HepG2 (cell line): ENCODE data around the gene FUOM. TPM values are rescaled to one million over a fixed set of nuclear protein-coding genes. Genes with fewer than 3 reads are reported as not detected.

ENCODE experiments used
- ATAC-seq: fragments of 200-7000 bp; cut with Tn5 transposase; 3 replicates; pipeline ENCODE4 v1.9.1; 2020; ENCODE audit warnings: mild to moderate bottlenecking, moderate library complexity
- BruUV-seq: library from RNA; stranded (reverse); fragments of 400-500 nt; replicated peaks from 2 replicates; lab custom pipeline; 2021; lab: Mats Ljungman, UMichigan
- CTCF ChIA-PET: fragments of 300-600 bp; formaldehyde crosslinking; extraction: SDS; loops from one replicate; lab custom pipeline; 2021; ENCODE audit warnings: low total read pairs, inconsistent platforms, low intra/inter-chr PET ratio; lab: Yijun Ruan, JAX
- POLR2A ChIA-PET: fragments of 350-600 bp; sonication (Branson Sonifier 250); formaldehyde crosslinking; loops from one replicate; lab custom pipeline; 2020; ENCODE audit warnings: antibody characterized with exemption, inconsistent platforms; lab: Yijun Ruan, JAX
- DNase-seq: peaks from one replicate; pipeline ENCODE4 v3.0.0-alpha.2; 2015; ENCODE audit warnings: low spot score
- FAIRE-seq: peaks from 3 replicates; lab custom pipeline; 2011; peaks lifted over from hg19 to GRCh38; lab: Jason Lieb, UNC
- H2AFZ ChIP-seq: one replicate; pipeline ENCODE4 v1.6.1; 2011; ENCODE audit warnings: low read length, inconsistent platforms
- H3K27ac ChIP-seq: fragments of 300-600 bp; 3 replicates; pipeline ENCODE4 v1.8.0; 2011; ENCODE audit warnings: mixed run types, mild to moderate bottlenecking, mixed read lengths, low read length, inconsistent platforms; ENCODE audit not compliant: insufficient read depth; ENCODE audit errors: extremely low read length
- H3K27me3 ChIP-seq, 2 experiments: fragments of 200-600 bp in 1 of 2; 2 replicates in 1 of 2; 3 replicates in 1 of 2; pipeline versions ENCODE4 v1.6.0 to v1.8.0; 2011; ENCODE audit warnings: low read length in 2 of 2, mild to moderate bottlenecking in 2 of 2, moderate library complexity in 2 of 2, inconsistent platforms in 1 of 2; ENCODE audit not compliant: insufficient read depth in 2 of 2, control insufficient read depth in 1 of 2
- H3K36me3 ChIP-seq, 2 experiments: fragments of 200-600 bp in 1 of 2; replicated peaks in 1 of 2; 2 replicates in 1 of 2; 3 replicates in 1 of 2; pipeline versions ENCODE4 v1.5.1 to v1.8.0; 2011; ENCODE audit warnings: low read length in 2 of 2, inconsistent platforms in 1 of 2; ENCODE audit not compliant: insufficient read depth in 2 of 2, control insufficient read depth in 1 of 2
- H3K4me1 ChIP-seq: 2 replicates; pipeline ENCODE4 v1.5.1; 2012; ENCODE audit warnings: low read length, inconsistent platforms; ENCODE audit not compliant: insufficient read depth
- H3K4me2 ChIP-seq: 2 replicates; pipeline ENCODE4 v1.6.0; 2011; ENCODE audit warnings: low read depth, low read length, inconsistent platforms
- H3K4me3 ChIP-seq, 3 experiments: fragments of 200-600 bp in 1 of 3; sonication (generic), shearing (Covaris generic) in 1 of 3; replicated peaks in 1 of 3; 2 replicates each; pipeline ENCODE4 v1.5.1; 2011 to 2016; ENCODE audit warnings: low read length in 3 of 3, inconsistent platforms in 2 of 3, low read depth in 2 of 3, mild to moderate bottlenecking in 2 of 3, control low read depth in 1 of 3, mixed read lengths in 1 of 3; ENCODE audit not compliant: insufficient read depth in 1 of 3
- H3K79me2 ChIP-seq: one replicate; pipeline ENCODE4 v1.6.1; 2011; ENCODE audit warnings: low read length, inconsistent platforms; ENCODE audit not compliant: insufficient read depth
- H3K9ac ChIP-seq: 2 replicates; pipeline ENCODE4 v1.6.0; 2011; ENCODE audit warnings: mild to moderate bottlenecking, low read depth, low read length, inconsistent platforms; ENCODE audit not compliant: insufficient read depth
- H3K9me3 ChIP-seq: 2 replicates; pipeline ENCODE4 v1.5.1; 2012; ENCODE audit warnings: mild to moderate bottlenecking, low read length
- H4K20me1 ChIP-seq: 2 replicates; pipeline ENCODE4 v1.6.0; 2011; ENCODE audit warnings: inconsistent platforms, mild to moderate bottlenecking, low read length, moderate library complexity; ENCODE audit not compliant: insufficient read depth
- EED ChIP-seq: sonication (generic); formaldehyde crosslinking; IDR thresholded peaks from 2 replicates; pipeline ENCODE4 v1.5.0; 2020; ENCODE audit warnings: mild to moderate bottlenecking, missing genetic modification reagents
- FOXA1 ChIP-seq, 2 experiments: fragments of 450-650 bp in 1 of 2; sonication (generic) in 1 of 2; formaldehyde crosslinking in 1 of 2; IDR thresholded peaks; 2 replicates each; pipeline versions ENCODE4 v1.4.0 to v1.6.1; 2016 to 2020; ENCODE audit warnings: missing genetic modification reagents in 1 of 2
- KLF6 ChIP-seq: IDR thresholded peaks from 2 replicates; pipeline ENCODE4 v1.8.0; 2016; ENCODE audit warnings: missing biosample characterization, missing genetic modification reagents
- PTBP1 ChIP-seq: fragments of 200-400 bp; formaldehyde crosslinking; IDR thresholded peaks from 2 replicates; pipeline ENCODE4 v1.6.1; 2018; ENCODE audit warnings: low read length, low read depth; ENCODE audit not compliant: poor library complexity, severe bottlenecking
- SIX1 ChIP-seq: sonication (generic); formaldehyde crosslinking; IDR thresholded peaks from 2 replicates; pipeline ENCODE4 v1.4.0; 2020; ENCODE audit warnings: missing genetic modification reagents, borderline replicate concordance
- ZFP41 ChIP-seq: sonication (generic); formaldehyde crosslinking; IDR thresholded peaks from 2 replicates; pipeline ENCODE4 v1.4.0; 2020; ENCODE audit warnings: mild to moderate bottlenecking, missing genetic modification reagents, borderline replicate concordance
- ZMAT3 ChIP-seq: sonication (generic); formaldehyde crosslinking; conservative IDR thresholded peaks from 2 replicates; pipeline ENCODE4 v1.7.0; 2021; ENCODE audit warnings: missing genetic modification reagents
- ZNF205 ChIP-seq: IDR thresholded peaks from 2 replicates; pipeline ENCODE4 v1.6.1; 2018; ENCODE audit warnings: missing biosample characterization, missing genetic modification reagents
- ZNF207 ChIP-seq: fragments of 450-650 bp; IDR thresholded peaks from 2 replicates; pipeline ENCODE4 v1.6.1; 2016; ENCODE audit warnings: antibody characterized with exemption, borderline replicate concordance
- ZNF33B ChIP-seq: sonication (generic); formaldehyde crosslinking; IDR thresholded peaks from 2 replicates; pipeline ENCODE4 v1.5.1; 2020; ENCODE audit warnings: mild to moderate bottlenecking, missing genetic modification reagents
- ZNF432 ChIP-seq: sonication (generic); formaldehyde crosslinking; IDR thresholded peaks from 2 replicates; pipeline ENCODE4 v1.5.0; 2020; ENCODE audit warnings: missing genetic modification reagents, mild to moderate bottlenecking, borderline replicate concordance
- ZNF460 ChIP-seq: sonication (generic); formaldehyde crosslinking; IDR thresholded peaks from 2 replicates; pipeline ENCODE4 v1.5.1; 2020; ENCODE audit warnings: missing genetic modification reagents, mild to moderate bottlenecking, borderline replicate concordance
- ZNF570 ChIP-seq: sonication (generic); formaldehyde crosslinking; IDR thresholded peaks from 2 replicates; pipeline ENCODE4 v1.4.0; 2020; ENCODE audit warnings: mild to moderate bottlenecking, missing genetic modification reagents, borderline replicate concordance
- ZNF780A ChIP-seq: sonication (generic); formaldehyde crosslinking; IDR thresholded peaks from 2 replicates; pipeline ENCODE4 v1.8.0; 2022; ENCODE audit warnings: mild to moderate bottlenecking, missing genetic modification reagents, moderate library complexity
- WGBS: methylation state at CpG from one replicate; pipeline ENCODE4 v1.1.6; 2017; ENCODE audit warnings: low lambda C conversion rate; 5-methylcytosine and 5-hydroxymethylcytosine counted together
- in situ Hi-C: cut with HindIII; loops from 2 replicates; pipeline ENCODE4 v1.10.0; 2017; ENCODE audit warnings: low pct_unique_long_range_greater_than_20kb; ENCODE audit not compliant: extremely low pct_ligation_motif_present
- intact Hi-C: fragments of 100-400 bp; cut with micrococcal nuclease; formaldehyde crosslinking; loops from one replicate; pipeline ENCODE4 v1.10.0; 2022; ENCODE audit not compliant: unreplicated experiment
- polyA plus RNA-seq, 8 experiments: library from polyadenylated mRNA; depleted of rRNA in 3 of 8; stranded (reverse) in 7 of 8; unstranded in 1 of 8; fragments of >200 nt; fragmentation: Illumina TruSeq in 4 of 8; extraction: Trizol in 4 of 8; gene quantifications; 2 replicates each; pipeline versions ENCODE4 v1.2.1 to v1.2.3, GENCODE V29; 2011 to 2016; ENCODE audit warnings: low read depth in 4 of 8, missing spikeins in 1 of 8, mixed read lengths in 1 of 8; ENCODE audit not compliant: insufficient read depth in 1 of 8
- total RNA-seq, 5 experiments: library from RNA; depleted of rRNA; stranded (reverse); fragments of >200 nt; fragmentation: Illumina TruSeq; extraction: Trizol; gene quantifications; 2 replicates each; pipeline ENCODE4 v1.2.3, GENCODE V29; 2016; ENCODE audit warnings: low read depth in 1 of 5
- TF ChIP-seq, protein P1 (sequence below): sonication (generic); formaldehyde crosslinking; IDR thresholded peaks from 2 replicates; pipeline ENCODE4 v1.4.0; 2020; ENCODE audit warnings: mild to moderate bottlenecking, missing genetic modification reagents, borderline replicate concordance
- TF ChIP-seq, protein P2 (sequence below): sonication (generic); formaldehyde crosslinking; IDR thresholded peaks from 2 replicates; pipeline ENCODE4 v1.4.0; 2020; ENCODE audit warnings: missing genetic modification reagents, borderline replicate concordance
- TF ChIP-seq, protein P3 (sequence below): IDR thresholded peaks from 2 replicates; pipeline ENCODE4 v1.6.1; 2016

FUOM gene
- total and polyA plus RNA-seq, 2 of the 13 experiments (the other 11 are each of a cell fraction or from before 2014, with no cell fraction given): 27.5 to 60.4 TPM

DNA sequence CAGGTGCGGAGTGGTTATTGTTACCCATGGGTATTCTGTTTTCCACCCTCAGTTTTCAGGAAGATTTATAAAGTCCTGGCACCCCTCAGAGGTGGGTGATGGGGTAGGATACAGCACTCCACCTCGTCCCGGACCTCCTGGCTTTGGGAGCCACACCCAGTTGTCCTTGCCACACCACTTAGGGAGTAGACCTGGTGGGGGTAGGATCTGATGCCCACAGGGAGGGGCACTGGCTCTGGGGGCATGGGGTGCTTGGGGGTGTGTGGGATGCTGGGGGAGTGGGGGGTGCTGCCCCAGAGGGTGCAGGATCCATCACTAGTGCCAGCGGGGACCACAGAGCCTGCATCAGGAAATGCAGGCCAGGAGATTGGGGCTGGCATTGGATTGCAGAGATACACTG is 44.6 kb downstream of the FUOM start:
- ChIA-PET POLR2A (no interaction called here), CTCF (interaction anchor here (0.6 kb wide), 1 partner anchor 16 kb away, joined by 3 read pairs; no protein-coding TSS in a partner anchor)
- peaks cover 9% of the 10 kb centered on the region; the same call in 1 of the 2 replicates for H3K4me1 ChIP-seq
- FAIRE-seq: no peak
- no peaks in the 10 kb centered on the region; a peak in 1 of 5 replicates for H3K27me3 ChIP-seq
- no peak overlapping the region for H2AFZ ChIP-seq
- BruUV-seq: no TSS peak
- H3K9me3 ChIP-seq: no peaks in the 10 kb centered on the region
- no peak for DNase-seq
- WGBS: 93% methylated on average over 4 of the region's 4 CpGs
- peaks cover 14 to 33% of the 10 kb centered on the region in 2 experiments; a peak in 4 of 5 replicates for H3K36me3 ChIP-seq
- no peak overlapping the region for H3K4me2 ChIP-seq
- intact Hi-C loops (no loop called here), in situ Hi-C loops (no loop called here)
- H3K27ac ChIP-seq: no peak overlapping the region
- H3K4me3 ChIP-seq: no peak overlapping the region
- no peak for TF ChIP-seq KLF6 (CRISPR knock-in tag)
- TF ChIP-seq EED (CRISPR knock-in tag): no peak
- TF ChIP-seq ZNF780A: no peak
- no peak for TF ChIP-seq SIX1 (CRISPR knock-in tag)
- no peak for TF ChIP-seq ZNF33B (CRISPR knock-in tag)
- TF ChIP-seq ZNF570: no peak
- TF ChIP-seq PTBP1: no peak
- no peak for TF ChIP-seq ZNF460 (CRISPR knock-in tag)
- TF ChIP-seq, protein P1, sequence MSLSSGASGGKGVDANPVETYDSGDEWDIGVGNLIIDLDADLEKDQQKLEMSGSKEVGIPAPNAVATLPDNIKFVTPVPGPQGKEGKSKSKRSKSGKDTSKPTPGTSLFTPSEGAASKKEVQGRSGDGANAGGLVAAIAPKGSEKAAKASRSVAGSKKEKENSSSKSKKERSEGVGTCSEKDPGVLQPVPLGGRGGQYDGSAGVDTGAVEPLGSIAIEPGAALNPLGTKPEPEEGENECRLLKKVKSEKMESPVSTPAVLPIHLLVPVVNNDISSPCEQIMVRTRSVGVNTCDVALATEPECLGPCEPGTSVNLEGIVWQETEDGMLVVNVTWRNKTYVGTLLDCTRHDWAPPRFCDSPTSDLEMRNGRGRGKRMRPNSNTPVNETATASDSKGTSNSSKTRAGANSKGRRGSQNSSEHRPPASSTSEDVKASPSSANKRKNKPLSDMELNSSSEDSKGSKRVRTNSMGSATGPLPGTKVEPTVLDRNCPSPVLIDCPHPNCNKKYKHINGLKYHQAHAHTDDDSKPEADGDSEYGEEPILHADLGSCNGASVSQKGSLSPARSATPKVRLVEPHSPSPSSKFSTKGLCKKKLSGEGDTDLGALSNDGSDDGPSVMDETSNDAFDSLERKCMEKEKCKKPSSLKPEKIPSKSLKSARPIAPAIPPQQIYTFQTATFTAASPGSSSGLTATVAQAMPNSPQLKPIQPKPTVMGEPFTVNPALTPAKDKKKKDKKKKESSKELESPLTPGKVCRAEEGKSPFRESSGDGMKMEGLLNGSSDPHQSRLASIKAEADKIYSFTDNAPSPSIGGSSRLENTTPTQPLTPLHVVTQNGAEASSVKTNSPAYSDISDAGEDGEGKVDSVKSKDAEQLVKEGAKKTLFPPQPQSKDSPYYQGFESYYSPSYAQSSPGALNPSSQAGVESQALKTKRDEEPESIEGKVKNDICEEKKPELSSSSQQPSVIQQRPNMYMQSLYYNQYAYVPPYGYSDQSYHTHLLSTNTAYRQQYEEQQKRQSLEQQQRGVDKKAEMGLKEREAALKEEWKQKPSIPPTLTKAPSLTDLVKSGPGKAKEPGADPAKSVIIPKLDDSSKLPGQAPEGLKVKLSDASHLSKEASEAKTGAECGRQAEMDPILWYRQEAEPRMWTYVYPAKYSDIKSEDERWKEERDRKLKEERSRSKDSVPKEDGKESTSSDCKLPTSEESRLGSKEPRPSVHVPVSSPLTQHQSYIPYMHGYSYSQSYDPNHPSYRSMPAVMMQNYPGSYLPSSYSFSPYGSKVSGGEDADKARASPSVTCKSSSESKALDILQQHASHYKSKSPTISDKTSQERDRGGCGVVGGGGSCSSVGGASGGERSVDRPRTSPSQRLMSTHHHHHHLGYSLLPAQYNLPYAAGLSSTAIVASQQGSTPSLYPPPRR (CRISPR knock-in tag): no peak
- TF ChIP-seq FOXA1 (IDR thresholded peaks at IDR 0.05): no peak
- no peak for TF ChIP-seq FOXA1 (CRISPR knock-in tag; IDR thresholded peaks at IDR 0.05)
- no peak for TF ChIP-seq ZNF432
- TF ChIP-seq ZMAT3 (CRISPR knock-in tag): no peak
- TF ChIP-seq, protein P2, sequence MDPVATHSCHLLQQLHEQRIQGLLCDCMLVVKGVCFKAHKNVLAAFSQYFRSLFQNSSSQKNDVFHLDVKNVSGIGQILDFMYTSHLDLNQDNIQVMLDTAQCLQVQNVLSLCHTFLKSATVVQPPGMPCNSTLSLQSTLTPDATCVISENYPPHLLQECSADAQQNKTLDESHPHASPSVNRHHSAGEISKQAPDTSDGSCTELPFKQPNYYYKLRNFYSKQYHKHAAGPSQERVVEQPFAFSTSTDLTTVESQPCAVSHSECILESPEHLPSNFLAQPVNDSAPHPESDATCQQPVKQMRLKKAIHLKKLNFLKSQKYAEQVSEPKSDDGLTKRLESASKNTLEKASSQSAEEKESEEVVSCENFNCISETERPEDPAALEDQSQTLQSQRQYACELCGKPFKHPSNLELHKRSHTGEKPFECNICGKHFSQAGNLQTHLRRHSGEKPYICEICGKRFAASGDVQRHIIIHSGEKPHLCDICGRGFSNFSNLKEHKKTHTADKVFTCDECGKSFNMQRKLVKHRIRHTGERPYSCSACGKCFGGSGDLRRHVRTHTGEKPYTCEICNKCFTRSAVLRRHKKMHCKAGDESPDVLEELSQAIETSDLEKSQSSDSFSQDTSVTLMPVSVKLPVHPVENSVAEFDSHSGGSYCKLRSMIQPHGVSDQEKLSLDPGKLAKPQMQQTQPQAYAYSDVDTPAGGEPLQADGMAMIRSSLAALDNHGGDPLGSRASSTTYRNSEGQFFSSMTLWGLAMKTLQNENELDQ (CRISPR knock-in tag): no peak
- no peak for TF ChIP-seq ZFP41 (CRISPR knock-in tag)
- no peak for TF ChIP-seq ZNF205 (CRISPR knock-in tag)
- no peak for TF ChIP-seq ZNF207
- TF ChIP-seq, protein P3, sequence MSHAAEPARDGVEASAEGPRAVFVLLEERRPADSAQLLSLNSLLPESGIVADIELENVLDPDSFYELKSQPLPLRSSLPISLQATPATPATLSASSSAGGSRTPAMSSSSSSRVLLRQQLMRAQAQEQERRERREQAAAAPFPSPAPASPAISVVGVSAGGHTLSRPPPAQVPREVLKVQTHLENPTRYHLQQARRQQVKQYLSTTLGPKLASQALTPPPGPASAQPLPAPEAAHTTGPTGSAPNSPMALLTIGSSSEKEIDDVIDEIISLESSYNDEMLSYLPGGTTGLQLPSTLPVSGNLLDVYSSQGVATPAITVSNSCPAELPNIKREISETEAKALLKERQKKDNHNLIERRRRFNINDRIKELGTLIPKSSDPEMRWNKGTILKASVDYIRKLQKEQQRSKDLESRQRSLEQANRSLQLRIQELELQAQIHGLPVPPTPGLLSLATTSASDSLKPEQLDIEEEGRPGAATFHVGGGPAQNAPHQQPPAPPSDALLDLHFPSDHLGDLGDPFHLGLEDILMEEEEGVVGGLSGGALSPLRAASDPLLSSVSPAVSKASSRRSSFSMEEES (CRISPR knock-in tag): no peak
- peaks cover 4% of the 10 kb centered on the region for H3K79me2 ChIP-seq
- no peak for ATAC-seq
- H3K9ac ChIP-seq: no peak overlapping the region
- H4K20me1 ChIP-seq: no peaks in the 10 kb centered on the region; the same call in 1 of the 2 replicates
